Heart left ventricle (tissue), 13 donors: Measurements from ENCODE around the gene PIAS2.

Experiments used
- POLR2A ChIP-seq, 2 donors: fragments of 450-650 bp; IDR thresholded peaks; one replicate each; pipeline ENCODE4 v1.6.1; 2017; ENCODE audit warnings: antibody characterized with exemption in 2 of 2, mild to moderate bottlenecking in 2 of 2, moderate library complexity in 2 of 2
- TF ChIP-seq, protein P1 (sequence below), 12 donors: fragments of 200-600 bp; sonication (generic) in 4 of 12; IDR thresholded peaks; one replicate each; pipeline versions ENCODE4 v1.5.0 to v1.8.0; 2018 to 2022; ENCODE audit warnings: antibody characterized with exemption in 12 of 12, mild to moderate bottlenecking in 5 of 12
- donor health status: ischemic (EF 13 %, LVEDD 7.1; RV severe dilation, severe dysfunction).
- donor health status: DM: no; HTN: yes; CAD: no.
- donor health status: DM: no; HTN: no; CAD: no.
- donor health status: ischemic (EF 25% LVEDD 6.9; RV normal size, moderate dysfunction).
- donor health status: ischemic (EF 25% LVEDD 5.7; RV mildly dilated, moderate dysfunction).
- donor health status: ischemic (EF 35%, LVEDD 5.7; RV mildly dilated, moderate dysfunction).
- donor health status: nonischemic (EF 11% LVEDD 7.7; RV severe dilation, severe dysfunction).
- donor health status: DM: yes; HTN: yes; CAD: no.
- donor health status: PGD.
- donor health status: ischemic (EF 29% LVEDD 5.4; RV normal size, mild dysfunction).
- donor health status: nonischemic (EF 23%, LVEDD 6.1; RV moderate dilation, normal function).

DNA sequence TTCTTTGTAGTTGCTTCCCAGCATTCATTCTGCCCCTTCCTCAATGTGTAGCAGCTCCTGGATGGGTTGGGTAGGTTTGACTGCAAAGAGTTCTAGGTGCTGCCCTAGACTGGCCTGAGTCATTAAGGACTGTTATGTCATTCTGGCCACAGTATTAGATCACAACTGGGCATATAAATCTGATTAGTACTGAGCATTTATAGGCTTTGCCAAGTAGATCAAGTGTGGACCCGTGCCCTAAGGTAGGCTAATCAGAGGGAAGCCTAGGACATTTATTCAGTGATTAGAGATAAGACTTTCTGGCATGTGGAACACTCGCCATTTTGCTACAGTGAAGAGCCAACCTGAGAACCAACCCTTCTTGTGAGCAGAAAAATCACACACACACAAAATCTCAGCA, 2.8 kb upstream of the PIAS2 start:
- TF ChIP-seq, protein P1, sequence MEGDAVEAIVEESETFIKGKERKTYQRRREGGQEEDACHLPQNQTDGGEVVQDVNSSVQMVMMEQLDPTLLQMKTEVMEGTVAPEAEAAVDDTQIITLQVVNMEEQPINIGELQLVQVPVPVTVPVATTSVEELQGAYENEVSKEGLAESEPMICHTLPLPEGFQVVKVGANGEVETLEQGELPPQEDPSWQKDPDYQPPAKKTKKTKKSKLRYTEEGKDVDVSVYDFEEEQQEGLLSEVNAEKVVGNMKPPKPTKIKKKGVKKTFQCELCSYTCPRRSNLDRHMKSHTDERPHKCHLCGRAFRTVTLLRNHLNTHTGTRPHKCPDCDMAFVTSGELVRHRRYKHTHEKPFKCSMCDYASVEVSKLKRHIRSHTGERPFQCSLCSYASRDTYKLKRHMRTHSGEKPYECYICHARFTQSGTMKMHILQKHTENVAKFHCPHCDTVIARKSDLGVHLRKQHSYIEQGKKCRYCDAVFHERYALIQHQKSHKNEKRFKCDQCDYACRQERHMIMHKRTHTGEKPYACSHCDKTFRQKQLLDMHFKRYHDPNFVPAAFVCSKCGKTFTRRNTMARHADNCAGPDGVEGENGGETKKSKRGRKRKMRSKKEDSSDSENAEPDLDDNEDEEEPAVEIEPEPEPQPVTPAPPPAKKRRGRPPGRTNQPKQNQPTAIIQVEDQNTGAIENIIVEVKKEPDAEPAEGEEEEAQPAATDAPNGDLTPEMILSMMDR (IDR thresholded peaks at IDR 0.05) = no peak
- no peak for TF ChIP-seq POLR2A (IDR thresholded peaks at IDR 0.05)
